ENCODE measurements around the gene OSBPL10.

Gene OSBPL10

DNA sequence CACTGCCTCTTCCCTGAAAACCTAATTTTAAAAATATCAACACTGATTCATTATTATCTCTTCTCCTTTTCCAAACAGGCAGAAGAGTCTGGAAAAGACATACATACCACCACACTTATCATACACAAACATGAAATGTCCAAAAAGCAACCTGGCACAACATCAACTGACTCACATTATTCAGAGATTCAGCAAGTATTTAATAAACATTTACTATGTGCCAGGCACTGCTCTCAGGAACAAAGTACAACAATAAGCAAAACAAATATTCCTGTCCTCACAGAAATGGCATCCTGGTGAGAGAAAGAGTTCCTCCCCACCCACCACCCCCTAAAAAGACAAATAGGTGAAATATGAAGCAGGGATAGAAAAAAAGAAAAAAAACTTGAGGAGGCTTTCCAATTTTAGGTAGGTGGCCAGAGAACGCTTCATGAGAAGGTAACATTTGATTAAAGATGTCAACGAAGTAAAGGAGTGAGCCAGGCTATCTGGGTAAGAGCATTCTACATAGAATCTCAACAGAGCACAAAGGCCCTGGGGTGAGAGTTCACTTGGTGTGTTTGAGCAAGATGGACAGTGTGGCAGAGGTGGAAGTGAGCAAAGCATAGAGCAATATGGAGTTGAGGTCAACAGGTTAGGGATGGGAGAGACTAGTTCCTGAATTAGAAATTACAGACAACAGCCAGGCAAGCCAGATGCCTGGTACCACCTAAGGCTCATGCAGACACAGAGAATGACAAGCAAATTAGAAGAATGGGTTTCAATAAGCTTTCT is 141.7 kb downstream of the OSBPL10 start:
- no peak for DNase-seq (ENCODE audit: low read depth)
- TF ChIP-seq, protein P1, sequence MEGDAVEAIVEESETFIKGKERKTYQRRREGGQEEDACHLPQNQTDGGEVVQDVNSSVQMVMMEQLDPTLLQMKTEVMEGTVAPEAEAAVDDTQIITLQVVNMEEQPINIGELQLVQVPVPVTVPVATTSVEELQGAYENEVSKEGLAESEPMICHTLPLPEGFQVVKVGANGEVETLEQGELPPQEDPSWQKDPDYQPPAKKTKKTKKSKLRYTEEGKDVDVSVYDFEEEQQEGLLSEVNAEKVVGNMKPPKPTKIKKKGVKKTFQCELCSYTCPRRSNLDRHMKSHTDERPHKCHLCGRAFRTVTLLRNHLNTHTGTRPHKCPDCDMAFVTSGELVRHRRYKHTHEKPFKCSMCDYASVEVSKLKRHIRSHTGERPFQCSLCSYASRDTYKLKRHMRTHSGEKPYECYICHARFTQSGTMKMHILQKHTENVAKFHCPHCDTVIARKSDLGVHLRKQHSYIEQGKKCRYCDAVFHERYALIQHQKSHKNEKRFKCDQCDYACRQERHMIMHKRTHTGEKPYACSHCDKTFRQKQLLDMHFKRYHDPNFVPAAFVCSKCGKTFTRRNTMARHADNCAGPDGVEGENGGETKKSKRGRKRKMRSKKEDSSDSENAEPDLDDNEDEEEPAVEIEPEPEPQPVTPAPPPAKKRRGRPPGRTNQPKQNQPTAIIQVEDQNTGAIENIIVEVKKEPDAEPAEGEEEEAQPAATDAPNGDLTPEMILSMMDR (IDR thresholded peaks at IDR 0.05; ENCODE audit: control insufficient read depth, extremely low read depth, insufficient read depth): no peak
- H3K4me3 ChIP-seq (ENCODE audit: low read depth, low read length): no peak overlapping the region

DNA sequence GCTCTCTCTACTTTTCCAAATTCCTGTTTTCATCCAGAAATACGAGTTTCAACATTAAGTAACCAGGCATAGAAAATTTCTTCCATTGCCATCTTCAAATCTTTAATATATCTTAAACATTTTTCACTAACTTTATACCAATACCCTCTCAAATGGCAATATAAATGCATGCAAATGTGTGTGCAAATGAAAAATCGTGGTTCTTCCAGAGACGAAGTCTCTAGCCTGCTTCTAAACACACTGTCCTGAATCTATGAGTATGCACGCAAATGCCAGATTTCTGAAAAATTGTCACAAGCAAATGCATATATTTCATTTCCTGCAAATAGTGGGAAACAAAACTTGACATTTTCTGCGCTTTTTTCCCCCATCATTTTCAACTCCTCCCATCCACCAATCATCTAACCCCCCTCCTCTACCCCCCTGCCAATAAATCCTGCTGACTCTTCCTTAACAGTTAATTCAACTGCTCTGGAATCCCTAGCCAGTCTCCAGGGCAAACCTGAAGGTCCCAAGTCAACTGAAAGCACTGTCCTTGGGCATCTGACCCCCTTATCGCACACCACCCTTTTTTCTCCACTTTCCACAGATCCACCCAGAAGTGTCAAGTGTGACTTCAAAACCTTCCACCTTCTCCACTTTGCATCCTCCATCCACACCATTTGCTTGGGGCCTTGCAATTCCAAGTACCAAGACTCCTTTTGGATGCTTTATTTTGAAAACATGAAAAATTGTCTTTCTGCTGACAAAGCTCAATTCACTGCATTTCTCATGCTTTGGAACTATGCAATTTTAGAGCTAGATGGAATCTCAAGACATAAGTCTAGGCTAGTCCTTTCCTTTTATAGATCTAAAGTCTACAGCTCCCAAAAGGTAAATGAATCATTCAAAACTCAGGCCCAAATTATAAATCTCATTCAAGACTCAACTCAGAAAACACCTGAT is 144.7 kb downstream of the OSBPL10 start:
- H3K4me3 ChIP-seq (ENCODE audit: low read depth, low read length): no peak overlapping the region
- DNase-seq (ENCODE audit: low read depth): no peak
- TF ChIP-seq, protein P1 (IDR thresholded peaks at IDR 0.05; ENCODE audit: control insufficient read depth, extremely low read depth, insufficient read depth): no peak

DNA sequence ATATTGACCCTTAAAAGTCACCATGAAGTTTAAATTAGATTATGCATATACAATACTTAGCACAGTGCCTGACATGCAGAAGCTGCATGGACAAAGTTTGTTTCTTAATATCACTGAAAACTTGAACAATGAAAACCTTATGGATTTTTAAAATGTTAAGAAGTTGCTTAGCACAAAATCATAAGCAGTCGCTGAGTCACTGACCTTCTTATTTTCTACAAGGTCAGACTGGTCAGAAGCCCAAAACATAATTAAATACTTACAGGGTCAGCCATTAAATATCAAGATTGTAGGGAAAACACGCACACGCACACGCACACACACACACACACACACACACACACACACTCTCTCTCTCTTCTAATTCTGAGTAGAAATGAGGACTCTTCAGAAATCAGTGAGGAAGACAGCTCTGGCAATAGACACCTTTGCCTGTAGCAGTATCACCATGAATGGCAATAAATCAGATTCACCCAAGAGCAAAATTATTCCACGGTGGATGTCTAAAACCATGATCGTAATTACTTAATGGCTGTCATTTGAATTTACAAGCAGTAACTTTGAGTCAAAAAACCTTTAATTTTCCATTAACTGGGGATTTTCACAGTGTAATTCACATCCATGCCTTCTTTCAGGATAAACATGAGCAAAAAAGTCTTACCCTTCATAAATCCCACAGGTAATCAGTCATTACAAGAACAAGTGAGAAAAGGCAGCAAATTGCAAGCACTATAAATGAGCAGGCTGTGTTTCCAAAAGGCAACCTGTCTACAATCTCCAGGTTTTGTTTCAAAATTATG is 147.5 kb downstream of the OSBPL10 start:
- no peak for DNase-seq (ENCODE audit: low read depth)
- TF ChIP-seq, protein P1 (IDR thresholded peaks at IDR 0.05; ENCODE audit: control insufficient read depth, extremely low read depth, insufficient read depth): no peak
- no peak overlapping the region for H3K4me3 ChIP-seq (ENCODE audit: low read depth, low read length)

DNA sequence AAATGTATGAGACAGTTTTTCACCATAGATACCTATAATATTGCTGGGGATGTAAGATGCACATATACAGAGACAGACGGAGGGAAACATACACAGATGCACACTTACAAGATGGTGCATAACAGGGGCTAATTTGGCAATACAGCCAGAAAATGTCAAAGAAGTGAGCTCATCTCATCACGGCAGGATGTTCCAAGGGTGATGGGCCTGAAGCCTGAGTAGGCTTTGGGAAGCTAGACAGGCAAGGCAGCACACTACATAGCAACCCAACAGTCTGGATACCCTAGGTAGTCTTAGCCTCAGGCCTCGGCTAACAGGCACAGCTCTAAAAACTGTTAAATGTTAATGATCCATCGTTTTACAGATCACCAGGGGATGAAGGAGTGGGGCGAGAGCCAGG is 148.5 kb downstream of the OSBPL10 start:
- DNase-seq (ENCODE audit: low read depth): no peak
- TF ChIP-seq, protein P1 (IDR thresholded peaks at IDR 0.05; ENCODE audit: control insufficient read depth, extremely low read depth, insufficient read depth): no peak
- no peak overlapping the region for H3K4me3 ChIP-seq (ENCODE audit: low read depth, low read length)

DNA sequence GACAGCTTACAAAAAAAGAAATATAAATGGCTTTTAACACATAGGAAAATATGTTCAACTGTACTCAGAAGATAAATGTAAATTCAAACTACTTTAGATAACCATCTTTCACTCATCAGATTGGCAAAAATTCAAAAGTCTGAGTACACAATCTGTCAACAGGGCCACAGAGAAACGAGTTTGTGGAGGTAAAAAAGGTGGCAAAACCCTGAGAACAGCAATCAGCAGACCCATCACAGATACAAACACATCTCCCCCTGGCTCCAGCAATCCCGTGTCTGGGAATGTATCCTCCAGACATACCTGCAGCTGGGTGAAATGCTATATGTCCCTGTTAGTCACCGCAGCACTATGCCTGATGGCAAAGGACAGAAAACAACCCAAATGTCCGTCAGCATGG is 149.5 kb downstream of the OSBPL10 start:
- TF ChIP-seq, protein P1 (IDR thresholded peaks at IDR 0.05; ENCODE audit: control insufficient read depth, extremely low read depth, insufficient read depth): no peak
- DNase-seq (ENCODE audit: low read depth): peak; percentile 25
- no peak overlapping the region for H3K4me3 ChIP-seq (ENCODE audit: low read depth, low read length)

DNA sequence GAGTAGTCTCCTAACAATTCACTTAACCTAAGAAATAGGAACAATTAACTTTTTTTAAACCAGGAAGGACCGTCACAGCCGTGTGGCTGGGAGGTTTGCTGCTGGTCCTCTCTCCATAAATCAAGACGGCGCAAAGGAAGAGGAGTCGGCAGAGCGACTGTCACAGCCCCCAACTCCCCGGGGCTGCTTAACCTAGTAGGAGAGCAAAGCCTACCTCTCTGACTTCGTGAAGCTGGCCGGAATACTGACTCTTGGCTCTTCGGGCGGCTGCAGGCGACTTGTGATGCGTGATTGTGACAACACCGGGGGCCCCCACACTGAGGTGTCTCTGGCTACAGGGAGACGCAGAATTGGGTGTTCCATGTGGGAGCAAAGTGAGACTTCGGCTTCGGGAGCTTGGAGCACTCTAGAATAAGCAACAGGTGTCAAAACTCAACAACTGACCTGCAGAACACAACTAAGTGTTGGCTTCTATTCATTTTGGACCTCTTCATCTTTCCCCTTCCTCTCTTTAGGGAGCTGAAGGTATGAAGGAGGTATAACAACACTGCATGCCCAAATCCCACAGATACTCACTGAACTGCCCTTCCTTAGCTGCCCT is 151.1 kb downstream of the OSBPL10 start:
- no peak for DNase-seq (ENCODE audit: low read depth)
- TF ChIP-seq, protein P1 (IDR thresholded peaks at IDR 0.05; ENCODE audit: control insufficient read depth, extremely low read depth, insufficient read depth): no peak
- H3K4me3 ChIP-seq (ENCODE audit: low read depth, low read length): no peak overlapping the region
